Kidney epithelial cell (primary cell): ENCODE measurements around the gene ENTPD7. TPM values are rescaled to one million over a fixed set of nuclear protein-coding genes. Genes with fewer than 3 reads are reported as not detected.

Experiments used
- DNase-seq: peaks from one replicate; pipeline ENCODE4 v3.0.0-alpha.2; 2010; ENCODE audit warnings: low read depth
- H3K27me3 ChIP-seq: 2 replicates; pipeline ENCODE4 v1.6.0; 2011; ENCODE audit warnings: low read length; ENCODE audit not compliant: control insufficient read depth, insufficient read depth
- H3K36me3 ChIP-seq: 2 replicates; pipeline ENCODE4 v1.5.1; 2011; ENCODE audit warnings: low read length; ENCODE audit not compliant: control insufficient read depth, insufficient read depth
- H3K4me3 ChIP-seq: 2 replicates; pipeline ENCODE4 v1.5.1; 2011; ENCODE audit warnings: low read depth, mild to moderate bottlenecking, control low read depth, low read length
- total RNA-seq: library from RNA; depleted of rRNA; stranded (reverse); fragments of >200 nt; gene quantifications from 2 replicates; pipeline ENCODE4 v1.2.3, GENCODE V29; 2015
- TF ChIP-seq, protein P1 (sequence below): IDR thresholded peaks from 2 replicates; pipeline ENCODE4 v1.5.1; 2011; ENCODE audit warnings: mild to moderate bottlenecking, moderate library complexity, low read length, control low read depth, inconsistent platforms; ENCODE audit not compliant: insufficient read depth, poor library complexity, severe bottlenecking

Gene ENTPD7
- total RNA-seq, 1 donor from 2014 or later = 29.1 TPM

DNA sequence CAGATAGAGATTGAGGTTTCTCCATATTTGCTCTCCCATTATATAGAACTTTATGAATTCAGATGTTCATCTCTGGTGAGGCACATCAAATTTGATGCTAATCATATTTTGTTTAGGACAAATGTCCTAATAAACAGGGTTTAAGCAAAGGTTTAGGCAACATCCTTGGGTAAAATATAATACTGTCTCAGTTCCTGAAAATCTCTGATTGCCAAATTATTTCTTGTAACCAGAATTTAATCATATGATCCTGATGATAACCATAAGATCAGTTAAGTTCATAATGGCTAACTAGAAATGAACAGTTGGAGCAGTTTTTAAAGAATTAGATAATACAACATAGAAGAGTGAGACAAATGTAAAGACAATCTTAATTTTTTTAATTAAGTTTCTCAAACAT lies 91.3 kb downstream of the ENTPD7 start:
- H3K36me3 ChIP-seq = no peaks in the 10 kb centered on the region
- DNase-seq = no peak
- no peaks in the 10 kb centered on the region for H3K27me3 ChIP-seq
- TF ChIP-seq, protein P1, sequence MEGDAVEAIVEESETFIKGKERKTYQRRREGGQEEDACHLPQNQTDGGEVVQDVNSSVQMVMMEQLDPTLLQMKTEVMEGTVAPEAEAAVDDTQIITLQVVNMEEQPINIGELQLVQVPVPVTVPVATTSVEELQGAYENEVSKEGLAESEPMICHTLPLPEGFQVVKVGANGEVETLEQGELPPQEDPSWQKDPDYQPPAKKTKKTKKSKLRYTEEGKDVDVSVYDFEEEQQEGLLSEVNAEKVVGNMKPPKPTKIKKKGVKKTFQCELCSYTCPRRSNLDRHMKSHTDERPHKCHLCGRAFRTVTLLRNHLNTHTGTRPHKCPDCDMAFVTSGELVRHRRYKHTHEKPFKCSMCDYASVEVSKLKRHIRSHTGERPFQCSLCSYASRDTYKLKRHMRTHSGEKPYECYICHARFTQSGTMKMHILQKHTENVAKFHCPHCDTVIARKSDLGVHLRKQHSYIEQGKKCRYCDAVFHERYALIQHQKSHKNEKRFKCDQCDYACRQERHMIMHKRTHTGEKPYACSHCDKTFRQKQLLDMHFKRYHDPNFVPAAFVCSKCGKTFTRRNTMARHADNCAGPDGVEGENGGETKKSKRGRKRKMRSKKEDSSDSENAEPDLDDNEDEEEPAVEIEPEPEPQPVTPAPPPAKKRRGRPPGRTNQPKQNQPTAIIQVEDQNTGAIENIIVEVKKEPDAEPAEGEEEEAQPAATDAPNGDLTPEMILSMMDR = no peak
- no peak overlapping the region for H3K4me3 ChIP-seq

GRCh38 chr10:99754670-99755069 lies 95.4 kb downstream of the ENTPD7 start:
- no peaks in the 10 kb centered on the region for H3K36me3 ChIP-seq

More at GRCh38 chr10:99754670-99755069, 95.4 kb downstream of the ENTPD7 start:
- Histone ChIP-seq H3K4me3 (no peak overlapping the region), H3K27me3 (no peaks in the 10 kb centered on the region)
- TF ChIP-seq, protein P1 = no peak
- no peak for DNase-seq

Other genes starting within 250 kb of the ENTPD7 start
- 57.6 and 73.7 TPM in 2 replicates for gene GOT1, start 228.9 kb upstream of the ENTPD7 start, total RNA-seq
- gene NKX2-3, start 126.6 kb upstream of the ENTPD7 start, total RNA-seq = not detected in 2 replicates
- 7.9 and 8.1 TPM in 2 replicates for gene SLC25A28, start 39.1 kb upstream of the ENTPD7 start, total RNA-seq
- 44.4 and 45.9 TPM in 2 replicates for gene COX15, start 72.6 kb downstream of the ENTPD7 start, total RNA-seq
- gene CUTC, start 72.7 kb downstream of the ENTPD7 start, total RNA-seq = 6.0 and 8.4 TPM in 2 replicates
- gene ABCC2, start 123.1 kb downstream of the ENTPD7 start, total RNA-seq = 0.04 and 0.07 TPM in 2 replicates